NCI-H345 (cell line): Measurements from ENCODE around the gene TPRA1.

ENCODE experiments used
- DNase-seq: peaks from one replicate; lab custom pipeline; 2025; lab: John Stamatoyannopoulos, UW

TPRA1 gene

DNA sequence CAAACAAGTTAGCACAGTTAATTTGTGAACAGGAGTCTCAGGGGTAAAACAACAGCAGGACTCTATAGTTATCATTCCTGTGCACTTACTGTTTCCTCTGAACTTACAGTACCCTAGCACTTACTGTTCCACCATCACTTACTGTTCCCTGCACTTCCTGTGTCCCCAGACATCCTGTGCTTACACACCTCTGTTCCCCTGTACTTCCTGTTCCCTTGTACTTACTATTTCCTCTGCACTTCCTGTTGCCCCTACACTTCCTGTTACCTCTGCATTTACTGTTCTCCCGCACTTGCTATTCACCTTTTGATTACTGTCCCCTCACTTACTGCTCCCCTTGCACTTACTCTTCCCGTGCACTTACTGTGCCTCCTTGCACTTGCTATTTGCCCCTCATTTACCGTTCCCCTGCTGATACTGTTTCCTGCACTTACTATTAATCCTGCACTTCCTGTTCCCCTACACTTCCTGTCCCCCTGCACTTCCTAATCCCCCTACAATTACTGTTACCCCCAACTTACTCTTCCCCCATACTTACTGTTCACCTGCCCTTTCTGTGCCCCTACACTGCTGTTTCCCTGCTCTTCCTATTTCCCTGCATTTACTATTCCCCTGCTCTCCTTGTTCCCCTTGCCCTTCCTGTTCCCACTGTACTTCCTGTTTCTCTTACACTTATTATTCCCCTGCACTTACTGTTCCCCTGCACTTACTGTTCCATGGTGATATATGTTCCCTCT lies 30.3 kb downstream of the TPRA1 start:
- no peak for DNase-seq

GRCh38 chr3:127556565-127556964 lies 34.0 kb downstream of the TPRA1 start:
- no peak for DNase-seq

GRCh38 chr3:127555108-127555507 lies 35.4 kb downstream of the TPRA1 start:
- no peak for DNase-seq

DNA sequence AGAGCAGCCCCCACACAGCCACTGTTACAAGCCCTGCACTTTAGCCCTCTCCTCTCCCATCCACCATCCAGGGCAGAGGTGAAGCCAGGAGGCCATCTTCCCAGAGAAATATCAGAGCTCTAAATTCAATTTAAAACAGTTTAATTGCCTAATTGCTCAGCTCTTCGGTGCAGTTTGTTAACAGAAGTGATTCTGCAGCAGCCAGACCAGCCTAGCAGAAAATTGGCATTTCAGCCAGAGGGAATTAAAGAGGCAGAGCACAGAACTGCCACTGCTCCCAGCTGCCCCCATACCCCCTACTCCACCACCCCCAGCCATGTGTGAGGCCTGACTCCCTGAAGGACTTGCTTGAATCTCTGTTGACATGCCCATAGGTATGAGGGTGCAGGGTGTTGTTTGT lies 38.5 kb downstream of the TPRA1 start:
- DNase-seq = no peak

DNA sequence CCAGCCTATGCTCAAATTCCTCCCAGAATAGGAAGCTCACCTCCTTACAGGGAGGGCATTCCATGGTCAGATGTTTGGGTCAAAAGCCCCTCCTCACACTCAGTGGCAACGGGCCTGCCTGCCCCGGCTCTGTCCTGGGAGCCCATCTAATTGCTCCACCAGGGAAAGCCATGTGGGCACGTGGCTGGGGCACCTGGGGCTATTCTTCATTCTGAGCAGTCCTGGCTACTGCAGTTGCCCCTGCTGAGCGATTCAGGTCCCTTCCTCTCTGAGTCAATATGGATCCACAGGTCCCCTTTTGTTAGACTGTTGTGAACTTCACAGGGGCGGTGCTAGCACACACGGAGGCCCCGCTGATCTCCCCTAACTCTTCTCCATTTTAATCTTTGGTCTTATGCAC lies 39.4 kb downstream of the TPRA1 start:
- DNase-seq = peak; percentile 51

DNA sequence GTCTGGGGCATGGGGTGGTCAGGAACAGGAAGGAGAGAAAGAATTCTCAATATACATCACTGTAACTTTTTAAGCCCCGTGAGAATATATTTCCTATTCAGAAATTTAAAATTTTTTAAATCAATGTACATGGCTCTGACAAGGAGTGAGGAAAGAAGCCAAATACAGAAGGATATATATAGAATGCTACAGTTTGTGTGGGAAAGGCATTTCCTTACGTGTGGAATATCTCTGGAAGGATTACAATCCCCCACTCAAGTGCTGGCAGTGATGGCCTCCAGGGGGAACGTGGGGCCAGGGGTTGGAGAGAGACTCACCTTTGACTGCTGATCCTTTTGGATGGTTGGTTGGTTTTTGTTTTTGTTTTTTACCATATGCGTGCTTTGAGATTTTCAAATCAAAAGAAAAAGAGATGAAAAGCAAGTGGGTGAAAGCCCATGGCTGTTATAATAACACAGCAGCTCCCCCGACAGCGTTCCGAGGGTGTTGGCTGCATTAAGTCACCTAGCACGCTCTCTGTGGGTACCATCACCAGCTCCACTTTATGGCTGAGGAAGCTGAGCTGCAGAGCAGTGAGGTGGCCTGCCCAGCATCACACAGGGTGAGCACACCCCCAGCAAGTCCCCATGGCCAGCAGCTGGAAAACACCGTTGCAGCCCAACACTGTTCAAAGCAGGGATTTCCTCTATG lies 39.9 kb downstream of the TPRA1 start:
- no peak for DNase-seq

GRCh38 chr3:127549826-127550467 lies 40.6 kb downstream of the TPRA1 start:
- no peak for DNase-seq

GRCh38 chr3:127547761-127548605 lies 42.5 kb downstream of the TPRA1 start:
- peak; percentile 60 for DNase-seq

DNA sequence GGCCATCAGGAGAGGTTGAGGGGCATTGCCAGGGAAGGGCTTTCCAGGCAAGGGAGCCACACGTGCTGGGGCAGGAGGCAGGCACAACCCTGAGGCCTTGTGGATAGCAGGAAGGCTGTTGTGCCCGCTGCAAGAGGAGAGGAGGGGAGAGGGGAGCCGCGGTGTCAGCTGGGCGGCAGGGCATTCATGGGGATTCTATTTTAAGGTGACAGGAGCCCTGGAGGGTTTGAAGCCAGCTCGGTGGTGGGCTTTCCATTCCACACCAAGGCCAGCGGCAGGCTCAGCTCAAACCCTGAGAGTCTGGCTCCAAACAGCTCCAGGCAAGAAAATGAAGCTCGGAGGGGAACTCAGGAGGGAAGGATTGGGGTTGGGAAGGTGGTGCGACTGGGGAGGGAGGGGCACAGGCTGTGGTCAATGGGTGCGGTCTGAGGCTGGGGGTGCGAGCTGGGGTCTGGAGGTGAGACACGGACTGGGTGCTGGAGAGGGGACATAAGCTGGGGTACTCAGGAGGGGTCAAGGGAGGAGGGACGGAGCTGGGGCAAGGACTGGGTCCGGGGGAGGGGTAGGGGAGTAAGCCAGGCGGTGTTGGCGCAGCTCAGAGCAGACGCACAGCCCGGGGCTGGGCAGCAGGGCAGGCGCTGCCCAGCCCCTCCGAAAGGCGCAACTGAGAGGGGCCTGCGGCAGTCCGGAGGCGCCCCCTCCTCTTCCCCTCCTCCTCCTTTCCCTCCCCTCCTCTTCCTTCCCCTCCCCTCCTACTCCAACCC lies 43.4 kb downstream of the TPRA1 start:
- DNase-seq = no peak

GRCh38 chr3:127546554-127546953 lies 44.0 kb downstream of the TPRA1 start:
- no peak for DNase-seq

DNA sequence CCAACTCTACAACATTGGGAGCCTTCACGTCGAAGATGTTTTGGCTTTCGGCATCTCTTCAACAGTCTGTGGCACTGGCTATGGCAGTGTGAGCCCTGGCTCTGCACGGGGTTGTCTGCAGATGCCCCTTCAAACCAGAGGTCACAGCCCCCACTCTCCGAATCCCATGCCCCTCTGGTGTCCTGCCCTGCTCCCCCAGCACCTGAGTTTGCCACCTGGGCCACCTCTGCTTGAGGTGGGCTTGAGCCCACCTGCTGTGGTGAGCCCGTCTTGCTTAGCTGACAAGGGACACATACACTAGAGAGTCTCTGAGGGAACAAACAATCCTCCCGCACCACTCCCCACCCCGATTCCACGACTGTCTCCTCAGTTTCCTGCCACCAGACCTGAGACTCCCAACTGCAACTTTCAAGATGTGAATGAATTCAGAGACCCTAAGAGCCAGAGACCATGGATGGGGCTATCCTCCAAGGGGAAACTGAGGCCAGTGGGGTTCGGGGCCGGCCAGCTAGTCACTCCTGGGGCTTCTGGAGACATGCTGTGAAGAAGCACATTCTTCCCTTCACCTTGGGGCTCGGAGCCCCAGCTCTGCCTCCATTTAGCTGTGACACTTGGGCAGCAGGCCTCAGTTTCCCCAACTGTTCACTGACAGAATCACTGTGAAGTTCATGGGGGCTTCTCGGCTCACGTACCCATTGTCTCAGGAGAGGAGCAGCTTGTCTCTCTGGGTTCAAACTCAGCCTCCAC lies 44.6 kb downstream of the TPRA1 start:
- DNase-seq = no peak

DNA sequence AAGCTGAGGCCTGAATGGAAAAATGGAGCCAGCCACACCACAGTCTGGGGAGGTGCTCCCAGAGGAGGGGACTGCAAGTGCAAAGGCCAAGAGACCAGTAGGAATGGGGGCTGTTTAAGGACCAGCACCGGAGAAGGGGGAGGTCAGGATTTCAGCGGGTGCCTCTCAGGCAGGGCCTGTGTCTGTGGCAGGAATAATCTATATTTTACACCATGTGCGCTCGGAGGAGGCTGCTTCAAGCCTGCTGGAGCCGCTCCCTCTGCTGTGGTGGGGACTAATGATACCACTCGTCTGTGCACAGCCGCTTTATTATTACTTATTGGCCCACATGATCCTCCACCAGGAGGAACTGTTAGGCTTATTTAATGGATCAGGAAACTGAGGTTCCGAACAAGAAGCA lies 45.3 kb downstream of the TPRA1 start:
- no peak for DNase-seq

DNA sequence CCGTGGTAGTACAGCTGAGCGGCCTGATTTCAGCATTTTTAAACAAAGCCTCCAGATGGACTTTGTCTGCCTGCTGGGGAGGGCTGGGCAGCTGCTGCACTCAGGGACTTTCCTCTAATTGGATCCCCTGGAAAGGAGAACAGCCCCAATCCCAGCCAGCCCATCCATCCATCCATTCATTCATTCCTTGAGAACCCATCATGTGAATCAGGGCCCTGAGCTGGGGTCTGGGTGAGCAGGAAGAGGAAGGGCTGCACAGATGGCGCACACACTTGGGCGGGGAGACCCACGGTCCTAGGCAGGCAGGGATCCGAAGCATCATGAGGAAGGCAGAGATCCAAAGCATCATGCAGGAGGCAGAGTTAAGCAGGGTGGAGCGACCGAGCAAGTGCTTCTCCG lies 45.7 kb downstream of the TPRA1 start:
- no peak for DNase-seq

DNA sequence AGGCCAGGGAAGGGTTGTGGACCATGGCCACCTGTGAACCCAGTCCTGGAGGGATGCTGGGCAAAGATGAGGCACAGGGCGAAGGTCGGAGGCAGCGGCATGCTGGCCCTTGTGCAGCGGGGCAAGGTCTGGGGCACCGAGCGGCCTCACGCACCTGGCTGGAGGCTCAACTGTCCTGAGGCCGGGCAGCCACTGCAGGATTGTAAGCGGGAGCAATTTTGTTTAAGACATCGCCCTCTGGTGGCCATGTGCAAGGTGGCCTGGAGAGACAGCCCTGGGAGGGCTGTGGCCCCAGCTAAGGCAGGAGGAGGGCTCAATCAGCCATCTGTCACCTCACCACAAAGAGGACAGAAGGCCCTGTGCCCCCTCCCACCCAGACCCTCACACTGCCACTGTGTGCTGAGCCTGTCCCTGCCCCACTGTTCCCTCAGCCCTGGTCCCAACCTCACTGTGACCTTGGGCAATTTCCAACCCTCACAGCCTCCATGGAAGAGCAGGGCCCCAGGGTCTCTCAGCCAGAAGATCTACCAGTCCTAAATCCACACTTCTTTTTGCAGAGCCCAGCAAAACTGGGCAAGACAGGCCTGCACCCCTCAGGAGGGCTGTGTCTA lies 46.2 kb downstream of the TPRA1 start:
- peak; percentile 58 for DNase-seq

DNA sequence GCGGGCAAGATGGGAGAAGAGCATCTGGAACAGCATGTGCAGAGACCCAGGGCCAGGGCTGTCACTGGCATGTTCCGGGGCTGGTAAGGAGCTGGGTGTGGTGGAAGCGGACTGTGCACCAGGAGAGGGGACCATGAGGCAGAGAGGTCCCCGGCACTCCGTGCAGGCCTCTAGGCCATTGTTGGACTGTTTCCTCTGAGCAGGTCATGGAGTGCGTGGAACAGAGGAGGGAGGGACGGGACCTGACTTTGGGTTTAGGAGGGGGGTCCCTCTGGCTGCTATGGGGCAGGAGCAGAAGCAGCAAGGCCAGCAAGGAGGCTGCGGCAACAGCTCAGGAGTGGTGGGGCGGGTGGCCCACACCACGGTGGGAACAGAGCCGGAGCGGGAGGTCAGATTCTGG lies 47.1 kb downstream of the TPRA1 start:
- no peak for DNase-seq

GRCh38 chr3:127542441-127542952 lies 48.0 kb downstream of the TPRA1 start:
- peak; percentile 75 for DNase-seq

- no peak for DNase-seq
Measured at GRCh38 chr3:127541320-127541719, 49.2 kb downstream of the TPRA1 start.

GRCh38 chr3:127539366-127540060 lies 51.0 kb downstream of the TPRA1 start:
- DNase-seq = peak; percentile 30

DNA sequence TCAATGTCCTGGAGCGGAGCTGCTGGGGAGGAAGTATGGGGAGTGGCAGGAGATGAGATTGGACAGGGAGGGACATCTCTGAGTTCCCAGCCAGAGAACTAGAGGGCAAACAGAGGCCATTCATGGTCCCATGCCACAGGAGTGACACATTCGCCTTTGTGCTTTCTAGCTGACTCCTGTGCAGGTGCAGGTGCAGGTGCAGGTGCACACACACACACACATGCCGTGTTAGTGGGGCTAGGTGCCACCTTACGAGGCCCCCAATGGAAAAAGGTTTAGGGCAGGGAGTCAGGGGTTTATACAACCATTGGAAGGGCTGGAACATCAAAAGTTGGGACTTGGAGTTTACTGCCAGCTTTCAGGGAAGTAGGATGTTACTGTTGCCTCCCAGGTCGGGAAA lies 52.0 kb downstream of the TPRA1 start:
- peak; percentile 45 for DNase-seq
